Transverse colon (tissue), 4 donors: ENCODE results near the gene RAI1. TPM values are rescaled to one million over a fixed set of nuclear protein-coding genes. Genes with fewer than 3 reads are reported as not detected.
A peak's percentile ranks its signal among the peaks of the same experiment; 100 is the strongest.

Experiments
- DNase-seq: peaks from one replicate; pipeline ENCODE4 v3.0.0-alpha.2; 2019
- H3K27ac ChIP-seq, 4 donors: fragments of 200-600 bp; sonication (generic); 2 replicates each; pipeline ENCODE4 v1.5.1; 2016 to 2018; ENCODE audit warnings: inconsistent platforms in 4 of 4
- H3K27me3 ChIP-seq: fragments of 200-600 bp; sonication (generic); 2 replicates; pipeline ENCODE4 v1.5.1; 2017; ENCODE audit warnings: inconsistent platforms
- H3K36me3 ChIP-seq, 4 donors: fragments of 200-600 bp; sonication (generic); 2 replicates each; pipeline ENCODE4 v1.5.1; 2017 to 2019; ENCODE audit warnings: inconsistent platforms in 4 of 4
- H3K4me1 ChIP-seq, 4 donors: fragments of 200-600 bp; sonication (generic); 2 replicates each; pipeline ENCODE4 v1.5.1; 2017 to 2020; ENCODE audit warnings: inconsistent platforms in 4 of 4
- H3K4me3 ChIP-seq, 4 donors: fragments of 200-600 bp; sonication (generic); 1 replicate in 1 of 4; 2 replicates in 3 of 4; pipeline versions ENCODE4 v1.5.1 to v1.6.1; 2017 to 2019; ENCODE audit warnings: inconsistent platforms in 4 of 4
- H3K9me3 ChIP-seq, 2 donors: fragments of 200-600 bp; sonication (generic); 2 replicates each; pipeline ENCODE4 v1.5.1; 2017 to 2019; ENCODE audit warnings: inconsistent platforms in 2 of 2
- CTCF ChIP-seq, 5 experiments: fragments of 200-600 bp in 3 of 5; fragments of 450-650 bp in 2 of 5; sonication (generic) in 3 of 5; IDR thresholded peaks; 1 replicate in 2 of 5; 2 replicates in 3 of 5; pipeline ENCODE4 v1.5.1; 2016 to 2017; ENCODE audit warnings: antibody characterized with exemption in 5 of 5, inconsistent platforms in 3 of 5, mild to moderate bottlenecking in 2 of 5, moderate library complexity in 1 of 5
- EP300 ChIP-seq: sonication (generic); formaldehyde crosslinking; IDR thresholded peaks from one replicate; pipeline ENCODE4 v1.6.1; 2017; ENCODE audit warnings: antibody characterized with exemption, low read depth
- POLR2A ChIP-seq: fragments of 450-650 bp; IDR thresholded peaks from one replicate; pipeline ENCODE4 v1.6.1; 2016; ENCODE audit warnings: antibody characterized with exemption, mild to moderate bottlenecking, moderate library complexity
- POLR2AphosphoS5 ChIP-seq, 3 donors: sonication (generic); formaldehyde crosslinking; IDR thresholded peaks; one replicate each; pipeline ENCODE4 v1.6.1; 2016; ENCODE audit warnings: antibody characterized with exemption in 3 of 3
- WGBS, 2 donors: methylation state at CpG; one replicate each; pipeline ENCODE4 v1.1.5; 2018; ENCODE audit warnings: low coverage in 1 of 2; 5-methylcytosine and 5-hydroxymethylcytosine counted together
- in situ Hi-C, 4 donors: fragments of 200-750 bp; cut with MboI; loops; one replicate each; pipeline versions ENCODE4 v1.15.0 to v1.15.1; 2017; ENCODE audit warnings: low sequenced_read_pairs in 3 of 4, low pct_ligation_motif_present in 1 of 4, low pct_unique_long_range_greater_than_20kb in 1 of 4
- intact Hi-C: fragments of 100-400 bp; cut with DNase I; formaldehyde crosslinking; loops from one replicate; pipeline ENCODE4 v1.15.1; 2023; ENCODE audit warnings: low total_unique reads
- total RNA-seq, 4 donors: library from RNA; depleted of rRNA; stranded (reverse); fragments of >200 nt; gene quantifications; one replicate each; pipeline ENCODE4 v1.1.0, GENCODE V29; 2016

The RAI1 gene
- total RNA-seq, 4 donors from 2014 or later, result 14.1 to 163 (median 34.6) TPM

DNA sequence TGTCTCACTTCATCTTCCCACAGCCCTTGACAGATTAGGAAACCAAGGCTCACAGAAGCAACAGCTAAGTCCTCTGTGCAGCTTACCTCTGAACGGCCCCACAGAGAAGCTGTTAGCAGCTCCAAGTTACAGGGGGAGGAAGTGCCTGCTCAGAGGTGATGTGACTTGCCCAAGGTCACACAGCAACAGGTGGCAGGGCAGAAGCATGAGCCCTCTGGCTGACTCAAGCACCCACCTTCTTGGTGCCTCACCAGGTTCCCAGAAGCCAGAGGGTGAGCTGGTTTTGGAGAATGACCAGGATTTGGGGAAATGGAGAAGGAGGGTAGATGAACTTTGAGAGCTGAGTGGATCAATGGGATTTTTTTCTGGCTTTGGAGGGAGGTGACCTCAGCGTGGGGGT, 14.0 kb upstream of the RAI1 start:
- DNase-seq, result no peak
- no peak overlapping the region for H3K4me3 ChIP-seq
- no peaks in the 10 kb centered on the region for H3K9me3 ChIP-seq
- H3K27me3 ChIP-seq, result no peaks in the 10 kb centered on the region
- H3K36me3 ChIP-seq, result no peaks in the 10 kb centered on the region
- in situ Hi-C loops, result no loop called here
- intact Hi-C loops, result no loop called here
- peaks cover 0 to 20% (median 4%) of the 10 kb centered on the region in 4 donors for H3K4me1 ChIP-seq
- TF ChIP-seq CTCF (IDR thresholded peaks at IDR 0.05) (no peak), POLR2AphosphoS5 (IDR thresholded peaks at IDR 0.05) (no peak), POLR2A (no peak), EP300 (no peak)
- 69% methylated on average over 2 of the region's 2 CpGs; no CpG with 5 or more reads in 1 of the 2 donors for WGBS, 2 donors
- H3K27ac ChIP-seq, result peak overlapping the region in 1 of 4 donors; percentile 63

GRCh38 chr17:17667947-17668346, 13.3 kb upstream of the RAI1 start:
- H3K4me3 ChIP-seq, result no peak overlapping the region
- in situ Hi-C loops, result no loop called here
- TF ChIP-seq POLR2AphosphoS5 (IDR thresholded peaks at IDR 0.05), result peak in 2 of 3 donors; percentile 34 to 40
- TF ChIP-seq CTCF (IDR thresholded peaks at IDR 0.05), result no peak
- no peak for TF ChIP-seq POLR2A
- TF ChIP-seq EP300, result no peak
- WGBS, 2 donors, result 59% methylated on average over 4 of the region's 4 CpGs; no CpG with 5 or more reads in 1 of the 2 donors
- no peaks in the 10 kb centered on the region for H3K27me3 ChIP-seq
- H3K27ac ChIP-seq, result peak overlapping the region in 1 of 4 donors; percentile 63
- peaks cover 0 to 20% (median 4%) of the 10 kb centered on the region in 4 donors for H3K4me1 ChIP-seq
- DNase-seq, result no peak
- H3K36me3 ChIP-seq, result no peaks in the 10 kb centered on the region
- intact Hi-C loops, result no loop called here
- H3K9me3 ChIP-seq, result no peaks in the 10 kb centered on the region

DNA sequence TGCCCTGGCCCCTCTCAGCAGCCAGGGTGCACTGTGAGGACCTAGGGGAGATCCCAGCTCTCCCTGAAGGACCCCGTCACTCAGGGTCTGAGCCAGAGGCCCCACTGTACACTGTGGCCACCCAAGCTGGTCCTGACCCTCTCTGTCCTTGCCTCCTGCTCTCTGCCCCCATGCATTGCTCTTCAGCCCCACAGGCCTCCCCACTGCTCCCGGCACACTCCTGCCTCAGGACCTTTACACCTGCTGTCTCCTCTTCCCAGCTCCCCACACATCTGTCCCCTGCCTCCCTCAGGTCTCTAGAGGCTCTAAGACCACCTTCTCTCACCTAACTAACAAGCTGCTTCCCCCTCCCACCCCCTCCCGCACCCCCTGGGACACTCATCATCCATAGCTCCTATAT, 12.9 kb upstream of the RAI1 start:
- no peak for DNase-seq
- 93% methylated on average over 3 of the region's 3 CpGs; no CpG with 5 or more reads in 1 of the 2 donors for WGBS, 2 donors
- Histone ChIP-seq H3K27ac (peak overlapping the region in 1 of 4 donors; percentile 63), H3K36me3 (no peaks in the 10 kb centered on the region), H3K4me1 (peaks cover 0 to 15% (median 4%) of the 10 kb centered on the region in 4 donors), H3K27me3 (no peaks in the 10 kb centered on the region), H3K4me3 (no peak overlapping the region), H3K9me3 (no peaks in the 10 kb centered on the region)
- intact Hi-C loops (no loop called here), in situ Hi-C loops (no loop called here)
- TF ChIP-seq EP300, result no peak
- TF ChIP-seq POLR2A, result no peak
- TF ChIP-seq CTCF (IDR thresholded peaks at IDR 0.05), result no peak
- no peak for TF ChIP-seq POLR2AphosphoS5 (IDR thresholded peaks at IDR 0.05)

DNA sequence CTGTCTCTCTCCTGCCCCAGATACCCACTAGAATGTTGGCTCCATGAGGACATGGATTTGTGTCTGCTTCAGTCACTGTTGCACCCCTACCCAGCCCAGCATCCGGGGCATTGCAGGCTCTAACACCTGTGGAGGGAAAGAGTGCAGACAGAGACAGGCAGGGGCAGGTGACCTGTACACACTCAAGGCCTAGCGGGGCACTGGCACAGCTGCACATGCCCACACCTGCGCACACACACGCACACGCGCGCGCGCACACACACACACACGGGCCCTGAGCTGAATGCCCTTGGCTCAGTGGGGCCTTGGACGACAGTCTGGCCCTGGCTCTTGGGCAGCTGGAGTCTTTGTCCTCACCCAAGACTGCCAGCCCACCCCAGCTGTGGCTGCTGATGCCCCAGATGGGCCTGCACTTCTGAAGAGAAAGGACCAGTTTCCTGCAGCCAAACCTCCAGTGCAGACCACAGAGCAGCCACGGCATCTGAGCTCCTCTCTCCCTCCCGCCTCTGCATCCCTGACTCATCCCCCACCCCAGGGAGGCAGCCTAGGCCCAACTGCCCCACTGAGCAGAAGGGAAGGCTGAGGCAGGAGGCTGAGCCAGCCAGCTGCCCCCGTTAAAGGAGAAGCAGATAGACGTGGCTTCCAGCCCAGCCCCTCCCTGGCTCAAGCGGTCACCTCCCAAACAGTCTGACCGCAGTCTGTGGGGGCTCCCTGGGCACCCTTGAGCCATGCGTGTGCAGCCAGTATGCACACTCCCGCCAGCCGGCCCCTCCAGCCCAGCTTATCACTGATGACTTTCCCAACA, 12.3 kb upstream of the RAI1 start:
- Histone ChIP-seq H3K27ac (peak overlapping the region in 1 of 4 donors; percentile 63), H3K36me3 (no peaks in the 10 kb centered on the region), H3K27me3 (no peaks in the 10 kb centered on the region), H3K9me3 (no peaks in the 10 kb centered on the region), H3K4me1 (peaks cover 0 to 15% (median 4%) of the 10 kb centered on the region in 4 donors), H3K4me3 (no peak overlapping the region)
- in situ Hi-C loops (no loop called here), intact Hi-C loops (no loop called here)
- no peak for TF ChIP-seq POLR2AphosphoS5 (IDR thresholded peaks at IDR 0.05)
- TF ChIP-seq EP300, result no peak
- no peak for TF ChIP-seq CTCF (IDR thresholded peaks at IDR 0.05)
- TF ChIP-seq POLR2A, result no peak
- WGBS, 2 donors, result 20 to 86% methylated on average over 1 to 19 of the region's 20 CpGs
- DNase-seq, result no peak
